Retinal pigment epithelial cell (primary cell): ENCODE data around the gene GPSM3.
"Not testable (repeated sequence)": the region's sequence is repeated elsewhere in the genome, so short reads cannot be mapped to it uniquely, and the experiment has no call there.

ENCODE experiments used
- DNase-seq: peaks from one replicate; pipeline ENCODE4 v3.0.0-alpha.2; 2010; ENCODE audit warnings: low read depth
- H3K4me3 ChIP-seq: 2 replicates; pipeline ENCODE4 v1.5.1; 2011; ENCODE audit warnings: mild to moderate bottlenecking, low read length, control low read depth, moderate library complexity
- TF ChIP-seq, protein P1 (sequence below): conservative IDR thresholded peaks from 2 replicates; pipeline ENCODE4 v1.5.1; 2011; ENCODE audit warnings: low read depth, low read length, control low read depth, inconsistent platforms

Gene GPSM3

GRCh38 chr6:32195902-32196681 is 3.6 kb upstream of the GPSM3 start:
- DNase-seq = peak; percentile 84
- H3K4me3 ChIP-seq = peak overlapping the region; percentile 88
- TF ChIP-seq, protein P1, sequence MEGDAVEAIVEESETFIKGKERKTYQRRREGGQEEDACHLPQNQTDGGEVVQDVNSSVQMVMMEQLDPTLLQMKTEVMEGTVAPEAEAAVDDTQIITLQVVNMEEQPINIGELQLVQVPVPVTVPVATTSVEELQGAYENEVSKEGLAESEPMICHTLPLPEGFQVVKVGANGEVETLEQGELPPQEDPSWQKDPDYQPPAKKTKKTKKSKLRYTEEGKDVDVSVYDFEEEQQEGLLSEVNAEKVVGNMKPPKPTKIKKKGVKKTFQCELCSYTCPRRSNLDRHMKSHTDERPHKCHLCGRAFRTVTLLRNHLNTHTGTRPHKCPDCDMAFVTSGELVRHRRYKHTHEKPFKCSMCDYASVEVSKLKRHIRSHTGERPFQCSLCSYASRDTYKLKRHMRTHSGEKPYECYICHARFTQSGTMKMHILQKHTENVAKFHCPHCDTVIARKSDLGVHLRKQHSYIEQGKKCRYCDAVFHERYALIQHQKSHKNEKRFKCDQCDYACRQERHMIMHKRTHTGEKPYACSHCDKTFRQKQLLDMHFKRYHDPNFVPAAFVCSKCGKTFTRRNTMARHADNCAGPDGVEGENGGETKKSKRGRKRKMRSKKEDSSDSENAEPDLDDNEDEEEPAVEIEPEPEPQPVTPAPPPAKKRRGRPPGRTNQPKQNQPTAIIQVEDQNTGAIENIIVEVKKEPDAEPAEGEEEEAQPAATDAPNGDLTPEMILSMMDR = no peak

DNA sequence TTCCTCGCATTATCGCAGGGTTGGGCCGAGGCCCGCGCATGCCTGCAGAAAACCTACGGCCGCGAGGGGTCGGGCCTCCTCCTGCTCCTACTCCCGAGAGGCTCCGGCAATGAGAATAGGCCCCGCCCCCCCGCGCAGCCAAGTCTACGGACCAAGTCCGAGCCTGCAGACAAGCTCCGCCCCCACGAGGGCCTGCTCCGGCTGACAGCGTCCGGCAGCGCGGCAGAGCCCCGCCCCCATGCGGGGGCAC is 3.1 kb upstream of the GPSM3 start:
- DNase-seq = peak; percentile 98
- TF ChIP-seq, protein P1 = peak; percentile 43
- H3K4me3 ChIP-seq = peak overlapping the region; percentile 88

DNA sequence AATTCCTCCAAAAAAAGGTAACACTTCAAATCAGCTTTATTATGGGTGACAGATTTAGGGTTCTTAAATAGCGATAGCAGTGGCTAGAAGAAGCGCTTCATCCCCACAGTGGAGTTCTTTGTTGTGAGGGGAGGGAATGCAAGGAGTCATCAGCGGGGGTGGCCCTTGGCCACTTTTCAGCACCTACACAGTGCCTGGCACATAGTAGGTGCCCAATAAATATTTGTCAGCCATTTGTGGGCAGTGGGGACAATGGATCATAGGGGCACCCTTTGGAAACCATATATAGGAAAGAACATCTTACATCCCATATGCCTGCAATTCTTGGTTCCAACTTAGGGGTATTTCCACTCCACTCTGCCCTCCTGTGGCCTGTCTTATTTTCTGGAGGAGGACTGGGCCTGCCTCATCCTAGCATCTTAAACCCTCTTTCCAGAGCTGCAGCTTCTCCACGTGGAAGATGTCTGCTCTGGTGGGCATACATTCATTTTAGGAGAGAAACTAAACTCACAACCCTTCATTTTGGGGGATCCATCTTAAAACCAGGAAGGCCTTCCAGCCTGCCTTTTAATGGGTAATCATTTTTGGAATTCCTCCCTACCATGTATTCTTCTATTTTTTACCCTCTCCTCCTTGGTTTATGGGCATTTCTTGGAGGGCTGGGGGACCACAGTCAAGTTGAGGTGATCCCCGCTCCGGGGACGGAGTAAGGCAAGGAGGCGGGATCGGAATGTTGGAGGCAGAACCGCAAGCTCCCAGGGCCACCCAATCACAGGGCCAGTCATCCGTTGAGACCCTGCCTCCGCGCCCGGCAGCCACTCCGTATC is 2.6 kb upstream of the GPSM3 start:
- no peak for DNase-seq
- TF ChIP-seq, protein P1 = peak; percentile 66
- H3K4me3 ChIP-seq = peak overlapping the region; percentile 49

DNA sequence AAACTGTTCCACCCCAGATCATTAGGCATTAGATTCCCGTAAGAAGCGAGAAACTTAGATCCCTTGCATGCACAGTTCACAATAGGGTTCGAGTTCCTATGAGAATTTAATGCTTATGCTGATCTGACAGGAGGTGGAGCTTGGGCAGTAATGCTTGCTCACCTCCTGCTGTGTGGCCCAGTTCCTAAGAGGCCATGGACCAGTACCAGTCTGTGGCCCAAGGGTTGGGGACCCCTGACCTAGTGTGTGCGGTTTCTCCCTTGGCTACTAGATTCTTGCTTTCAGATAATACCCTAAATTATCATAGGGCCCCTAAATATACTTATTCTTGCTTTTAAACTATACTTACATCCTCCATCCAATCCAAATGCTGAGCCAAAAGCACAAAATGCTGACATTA is 1.9 kb upstream of the GPSM3 start:
- H3K4me3 ChIP-seq = no peak overlapping the region
- no peak for DNase-seq
- TF ChIP-seq, protein P1 = no peak

- DNase-seq, H3K4me3 ChIP-seq: not testable (repeated sequence)
These were observed 653 bp upstream of the GPSM3 start for GRCh38 chr6:32193096-32193495.

- no peak overlapping the region for H3K4me3 ChIP-seq
- DNase-seq = no peak
- TF ChIP-seq, protein P1 = no peak
These were observed 491 bp downstream of the GPSM3 start for GRCh38 chr6:32191696-32192607.
